HG03575 (cell line): Measurements from ENCODE around the gene ZNF345.

Experiments
- ATAC-seq: cut with Tn5 transposase; IDR thresholded peaks from one replicate; pipeline ENCODE4 v1.9.1; 2021; ENCODE audit not compliant: unreplicated experiment, insufficient number of reproducible peaks, low FRiP score; ENCODE audit errors: extremely low read depth

ZNF345 gene

DNA sequence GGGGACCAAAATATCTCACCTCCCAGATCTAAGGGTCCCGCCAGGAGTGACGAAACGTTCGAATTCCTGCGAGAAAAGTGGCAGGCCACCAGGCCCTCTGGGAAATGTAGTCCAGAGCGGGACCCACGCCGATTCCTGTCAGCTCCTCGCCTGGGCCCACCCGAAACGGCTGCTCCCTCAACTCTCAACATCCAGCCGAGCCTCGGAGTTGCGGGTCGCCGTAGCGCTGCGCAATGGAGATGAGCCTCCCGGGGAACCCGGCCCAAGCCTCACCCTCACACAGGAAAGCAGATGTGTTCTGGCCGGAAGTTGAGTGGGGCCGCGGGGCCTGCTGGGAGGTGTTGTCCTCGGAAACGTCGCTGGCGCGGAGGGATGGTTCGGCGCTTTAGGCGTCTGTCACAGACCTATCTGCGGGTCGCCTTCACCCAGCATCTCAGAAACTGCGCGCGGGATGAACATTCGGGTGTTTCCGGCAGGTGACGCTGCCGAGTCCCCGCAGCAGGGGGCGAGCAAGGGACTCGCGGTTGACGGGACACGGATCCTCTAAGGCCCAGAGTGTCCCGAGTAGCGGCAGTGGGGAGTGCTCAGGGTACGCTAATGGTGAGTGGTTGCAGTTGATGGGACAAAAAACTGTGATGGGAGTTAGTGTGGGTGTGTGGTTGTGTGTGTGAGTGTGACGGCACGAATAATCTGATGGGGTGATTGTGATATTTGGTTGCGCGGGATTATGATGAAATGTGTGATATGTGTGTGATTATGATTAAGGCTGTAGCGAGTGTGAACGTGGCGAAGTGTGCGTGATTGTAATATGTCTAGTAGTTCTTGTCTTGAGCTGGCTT, 65.5 kb downstream of the ZNF345 start, which contains the start of the genes ZNF568 and ZNF829:
TSS of gene ZNF568 (plus strand) at position 341 of the 839 bp plus-strand sequence. CDS start 6,439 bp downstream, outside the sequence.
TSS of gene ZNF829 (minus strand) at position 300 of the 839 bp plus-strand sequence. CDS start 1,124 bp downstream, outside the sequence.
- ATAC-seq, result no peak

DNA sequence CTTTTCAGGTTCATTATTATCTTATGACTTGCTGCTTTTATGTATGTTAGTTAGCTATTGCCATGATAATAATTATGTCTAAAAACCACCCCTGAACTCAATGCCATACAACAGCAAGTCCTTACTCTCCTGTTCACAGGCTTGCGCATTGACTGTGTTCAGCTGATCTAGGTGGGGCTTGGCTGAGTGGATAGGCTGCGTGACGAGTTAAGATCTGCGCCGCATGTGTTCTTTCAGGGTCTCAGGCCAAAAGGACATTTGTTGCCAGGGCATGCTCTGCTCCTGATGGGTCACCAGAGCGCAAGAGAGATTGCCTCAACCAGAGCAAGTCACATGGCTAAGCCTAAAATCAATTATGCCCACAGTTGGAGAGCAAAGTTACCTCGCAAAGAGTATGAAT, 66.3 kb downstream of the ZNF345 start:
- ATAC-seq, result no peak

DNA sequence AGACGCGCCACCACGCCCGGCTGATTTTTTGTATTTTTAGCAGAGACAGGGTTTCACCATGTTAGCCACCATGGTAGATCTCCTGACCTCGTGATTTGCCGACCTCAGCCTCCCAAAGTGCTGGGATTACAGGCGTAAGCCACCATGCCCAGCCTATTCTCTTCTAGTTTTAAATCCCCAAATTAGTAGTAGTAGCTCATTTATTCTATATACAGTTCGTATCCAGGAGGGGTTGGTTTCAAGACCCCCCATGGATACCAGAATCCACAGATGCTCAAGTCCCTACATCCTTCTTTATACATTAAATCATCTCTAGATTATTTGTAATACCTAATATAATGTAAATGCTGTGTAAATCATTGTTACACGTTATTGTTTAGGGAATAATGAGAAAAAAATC, 67.4 kb downstream of the ZNF345 start:
- ATAC-seq, result no peak
